SK-N-SH (cell line): Measurements from ENCODE around the gene C11orf52. TPM values are rescaled to one million over a fixed set of nuclear protein-coding genes. Genes with fewer than 3 reads are reported as not detected.

Source experiments
- CTCF ChIA-PET: fragments of 300-600, 350-600 bp; formaldehyde crosslinking; extraction: SDS; loops from one replicate; lab custom pipeline; 2021; lab: Yijun Ruan, JAX
- POLR2A ChIA-PET: fragments of 350-600 bp; sonication (Branson Sonifier 250); formaldehyde crosslinking; extraction: SDS; loops from one replicate; lab custom pipeline; 2020; ENCODE audit warnings: antibody characterized with exemption, inconsistent platforms; lab: Yijun Ruan, JAX
- DNase-seq: peaks from one replicate; pipeline ENCODE4 v3.0.0; 2012
- H2AFZ ChIP-seq: fragments of 200-600 bp; sonication (generic); 2 replicates; pipeline ENCODE4 v1.8.1; 2016; ENCODE audit warnings: antibody characterized with exemption, mild to moderate bottlenecking, low read depth
- H3F3A ChIP-seq: fragments of 200-600 bp; sonication (generic); replicated peaks from 2 replicates; pipeline ENCODE3; 2016; ENCODE audit warnings: antibody characterized with exemption, mild to moderate bottlenecking; ENCODE audit not compliant: insufficient read depth
- H3K27ac ChIP-seq, 2 experiments: fragments of 200-500 bp in 1 of 2; fragments of 200-600 bp in 1 of 2; sonication (Bioruptor generic) in 1 of 2; sonication (generic), shearing (Covaris generic) in 1 of 2; 2 replicates each; pipeline versions ENCODE4 v1.5.1 to v1.6.1; 2014 to 2016; ENCODE audit warnings: low read depth in 2 of 2, inconsistent platforms in 1 of 2, low read length in 1 of 2, mild to moderate bottlenecking in 1 of 2, mixed read lengths in 1 of 2
- H3K27me3 ChIP-seq: fragments of 200-600 bp; sonication (generic), shearing (Covaris generic); 2 replicates; pipeline ENCODE4 v1.6.1; 2016; ENCODE audit warnings: mixed run types; ENCODE audit not compliant: insufficient read depth
- H3K36me3 ChIP-seq, 2 experiments: fragments of 200-500 bp in 1 of 2; fragments of 200-600 bp in 1 of 2; sonication (Bioruptor generic) in 1 of 2; sonication (generic) in 1 of 2; replicated peaks in 1 of 2; 2 replicates each; pipeline versions ENCODE3 to v1.5.1; 2014 to 2016; ENCODE audit warnings: low read length in 1 of 2, mild to moderate bottlenecking in 1 of 2; ENCODE audit not compliant: insufficient read depth in 2 of 2, control insufficient read depth in 1 of 2
- H3K4me1 ChIP-seq, 2 experiments: fragments of 200-500 bp in 1 of 2; fragments of 200-600 bp in 1 of 2; sonication (Bioruptor generic) in 1 of 2; sonication (generic), shearing (Covaris generic) in 1 of 2; 2 replicates each; pipeline versions ENCODE4 v1.5.1 to v1.6.1; 2014 to 2016; ENCODE audit warnings: low read depth in 1 of 2, low read length in 1 of 2, mixed run types in 1 of 2; ENCODE audit not compliant: insufficient read depth in 2 of 2, control insufficient read depth in 1 of 2
- H3K4me2 ChIP-seq: fragments of 200-600 bp; sonication (generic), shearing (Covaris generic); 2 replicates; pipeline ENCODE4 v1.6.1; 2017; ENCODE audit warnings: mixed run types
- H3K4me3 ChIP-seq, 2 experiments: fragments of 200-500 bp in 1 of 2; fragments of 200-600 bp in 1 of 2; sonication (Bioruptor generic) in 1 of 2; sonication (generic), shearing (Covaris generic) in 1 of 2; 2 replicates each; pipeline versions ENCODE4 v1.5.1 to v1.8.1; 2014 to 2016; ENCODE audit warnings: low read depth in 2 of 2, inconsistent platforms in 1 of 2, low read length in 1 of 2, mild to moderate bottlenecking in 1 of 2, mixed read lengths in 1 of 2, moderate library complexity in 1 of 2
- H3K79me2 ChIP-seq: fragments of 200-600 bp; sonication (generic); 2 replicates; pipeline ENCODE4 v1.8.1; 2017; ENCODE audit warnings: mild to moderate bottlenecking; ENCODE audit not compliant: insufficient read depth
- H3K9ac ChIP-seq: fragments of 200-600 bp; sonication (generic); 2 replicates; pipeline ENCODE4 v1.6.1; 2017; ENCODE audit warnings: mixed run types
- H3K9me2 ChIP-seq: fragments of 200-600 bp; sonication (generic); 2 replicates; pipeline ENCODE4 v1.6.1; 2017; ENCODE audit warnings: mixed run types
- H3K9me3 ChIP-seq: fragments of 200-600 bp; sonication (generic); 2 replicates; pipeline ENCODE4 v1.6.1; 2017; ENCODE audit warnings: mixed run types, mild to moderate bottlenecking, moderate library complexity
- H4K20me1 ChIP-seq: fragments of 200-600 bp; sonication (generic); 2 replicates; pipeline ENCODE4 v1.6.1; 2017; ENCODE audit warnings: mild to moderate bottlenecking, mixed run types; ENCODE audit not compliant: insufficient read depth
- ELF1 ChIP-seq: IDR thresholded peaks from 2 replicates; pipeline ENCODE4 v1.4.0; 2012
- EP300 ChIP-seq, 2 experiments: IDR thresholded peaks; 2 replicates each; pipeline versions ENCODE4 v1.4.0 to v1.6.1; 2012; ENCODE audit warnings: borderline replicate concordance in 1 of 2, low read depth in 1 of 2, low read length in 1 of 2
- EZH2phosphoT487 ChIP-seq: fragments of 200-600 bp; sonication (generic); IDR thresholded peaks from 2 replicates; pipeline ENCODE4 v1.6.1; 2017; ENCODE audit warnings: low read depth, mixed run types, mild to moderate bottlenecking, antibody characterized with exemption, moderate library complexity, borderline replicate concordance
- FOSL2 ChIP-seq: IDR thresholded peaks from 2 replicates; pipeline ENCODE4 v1.4.0; 2012; ENCODE audit warnings: low read depth, mild to moderate bottlenecking, moderate library complexity, borderline replicate concordance
- FOXJ3 ChIP-seq: sonication (generic); formaldehyde crosslinking; IDR thresholded peaks from 2 replicates; pipeline ENCODE4 v1.5.1; 2020; ENCODE audit warnings: mild to moderate bottlenecking, missing genetic modification reagents
- FOXM1 ChIP-seq: IDR thresholded peaks from 2 replicates; pipeline ENCODE4 v1.4.0; 2012; ENCODE audit warnings: low read depth, mild to moderate bottlenecking
- JUND ChIP-seq: IDR thresholded peaks from 2 replicates; pipeline ENCODE4 v1.4.0; 2012
- NFIC ChIP-seq: IDR thresholded peaks from 2 replicates; pipeline ENCODE4 v1.4.0; 2012; ENCODE audit warnings: borderline replicate concordance
- POLR2AphosphoS5 ChIP-seq: IDR thresholded peaks from 2 replicates; pipeline ENCODE4 v1.6.1; 2012; ENCODE audit warnings: low read depth, low read length
- RAD21 ChIP-seq: IDR thresholded peaks from 2 replicates; pipeline ENCODE4 v1.6.1; 2012; ENCODE audit warnings: mild to moderate bottlenecking, low read length
- RFX5 ChIP-seq: IDR thresholded peaks from 2 replicates; pipeline ENCODE4 v1.6.1; 2012; ENCODE audit warnings: mild to moderate bottlenecking, improper control_type of control experiment, low read length
- TEAD4 ChIP-seq: IDR thresholded peaks from 2 replicates; pipeline ENCODE4 v1.4.0; 2012; ENCODE audit warnings: mild to moderate bottlenecking, borderline replicate concordance; ENCODE audit not compliant: insufficient read depth
- WGBS: methylation state at CpG from one replicate; pipeline ENCODE4 v1.1.6; 2017; ENCODE audit warnings: low lambda C conversion rate; 5-methylcytosine and 5-hydroxymethylcytosine counted together
- polyA plus RNA-seq, 3 experiments: library from polyadenylated mRNA; depleted of rRNA; stranded (reverse); fragments of >200 nt; gene quantifications; 2 replicates each; pipeline ENCODE4 v1.2.3, GENCODE V29; 2012
- TF ChIP-seq, protein P1 (sequence below): IDR thresholded peaks from 2 replicates; pipeline ENCODE4 v1.6.1; 2012; ENCODE audit warnings: mild to moderate bottlenecking, low read depth, low read length, moderate library complexity
- TF ChIP-seq, protein P2 (sequence below): IDR thresholded peaks from 2 replicates; pipeline ENCODE4; 2012

C11orf52 gene
- polyA plus RNA-seq, 1 of the 3 experiments (the other 2 are of a cell fraction): not detected

DNA sequence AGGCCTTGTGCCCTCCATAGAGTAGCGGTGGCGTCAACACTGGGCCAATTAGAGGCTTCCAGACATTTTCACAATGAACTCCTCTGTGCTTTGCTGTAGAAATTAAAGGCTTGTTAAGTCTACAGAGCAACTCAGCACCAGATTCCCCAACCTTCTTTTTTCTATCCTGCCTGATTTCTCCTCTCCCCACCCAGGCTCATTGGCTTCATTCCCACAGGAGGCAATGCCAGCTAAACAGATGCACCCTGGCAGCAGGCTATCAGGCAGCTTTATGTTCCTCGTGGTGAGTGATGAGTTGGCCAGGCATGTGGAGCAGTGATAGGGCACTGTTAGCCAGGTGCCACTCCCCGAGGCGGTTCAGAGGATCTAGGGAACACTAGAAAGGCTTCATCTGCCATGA is 23.2 kb downstream of the C11orf52 start (continued):
- TF ChIP-seq, protein P1, sequence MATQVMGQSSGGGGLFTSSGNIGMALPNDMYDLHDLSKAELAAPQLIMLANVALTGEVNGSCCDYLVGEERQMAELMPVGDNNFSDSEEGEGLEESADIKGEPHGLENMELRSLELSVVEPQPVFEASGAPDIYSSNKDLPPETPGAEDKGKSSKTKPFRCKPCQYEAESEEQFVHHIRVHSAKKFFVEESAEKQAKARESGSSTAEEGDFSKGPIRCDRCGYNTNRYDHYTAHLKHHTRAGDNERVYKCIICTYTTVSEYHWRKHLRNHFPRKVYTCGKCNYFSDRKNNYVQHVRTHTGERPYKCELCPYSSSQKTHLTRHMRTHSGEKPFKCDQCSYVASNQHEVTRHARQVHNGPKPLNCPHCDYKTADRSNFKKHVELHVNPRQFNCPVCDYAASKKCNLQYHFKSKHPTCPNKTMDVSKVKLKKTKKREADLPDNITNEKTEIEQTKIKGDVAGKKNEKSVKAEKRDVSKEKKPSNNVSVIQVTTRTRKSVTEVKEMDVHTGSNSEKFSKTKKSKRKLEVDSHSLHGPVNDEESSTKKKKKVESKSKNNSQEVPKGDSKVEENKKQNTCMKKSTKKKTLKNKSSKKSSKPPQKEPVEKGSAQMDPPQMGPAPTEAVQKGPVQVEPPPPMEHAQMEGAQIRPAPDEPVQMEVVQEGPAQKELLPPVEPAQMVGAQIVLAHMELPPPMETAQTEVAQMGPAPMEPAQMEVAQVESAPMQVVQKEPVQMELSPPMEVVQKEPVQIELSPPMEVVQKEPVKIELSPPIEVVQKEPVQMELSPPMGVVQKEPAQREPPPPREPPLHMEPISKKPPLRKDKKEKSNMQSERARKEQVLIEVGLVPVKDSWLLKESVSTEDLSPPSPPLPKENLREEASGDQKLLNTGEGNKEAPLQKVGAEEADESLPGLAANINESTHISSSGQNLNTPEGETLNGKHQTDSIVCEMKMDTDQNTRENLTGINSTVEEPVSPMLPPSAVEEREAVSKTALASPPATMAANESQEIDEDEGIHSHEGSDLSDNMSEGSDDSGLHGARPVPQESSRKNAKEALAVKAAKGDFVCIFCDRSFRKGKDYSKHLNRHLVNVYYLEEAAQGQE: no peak
- TF ChIP-seq NFIC (peak; percentile 61), FOXJ3 (CRISPR knock-in tag) (no peak), POLR2AphosphoS5 (no peak), RAD21 (no peak), TEAD4 (no peak), EZH2phosphoT487 (no peak), EP300 (IDR thresholded peaks at IDR 0.05; ENCODE audit: borderline replicate concordance in 1 of 2, low read depth in 1 of 2, low read length in 1 of 2) (0 out of 4 replicates have a peak, but pooled peaks of 1 of the 2 experiments have one; percentile 30), FOXM1 (no peak), ELF1 (no peak)

DNA sequence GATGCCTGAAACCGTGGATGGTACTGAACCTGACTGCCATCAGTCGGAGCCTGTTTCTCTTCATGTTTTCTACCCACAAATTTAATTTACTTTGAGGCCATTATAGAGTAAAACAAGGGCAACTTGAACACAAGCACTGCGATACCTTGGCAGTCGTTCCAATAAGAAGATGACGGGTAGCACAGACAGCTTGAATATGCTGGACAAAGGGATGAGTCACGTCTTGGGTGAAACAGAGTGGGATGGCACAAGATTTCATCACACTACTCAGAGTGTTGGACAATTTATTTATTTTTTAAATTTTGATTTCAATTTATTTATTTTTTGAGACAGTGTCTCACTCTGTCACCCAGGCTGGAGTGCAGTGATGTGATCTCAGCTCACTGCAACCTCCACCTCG is 24.1 kb downstream of the C11orf52 start:
- Histone ChIP-seq H3K79me2 (peaks cover 57% of the 10 kb centered on the region; the same call in 1 of the 2 replicates), H3K36me3 (no peaks in the 10 kb centered on the region), H3K4me2 (no peak overlapping the region), H3K27ac (peak overlapping the region in 1 of 2 experiments; percentile 96; a peak in 2 of 4 replicates), H3K9me3 (no peaks in the 10 kb centered on the region), H3F3A (peaks cover 56% of the 10 kb centered on the region), H3K4me1 (peaks cover 45 to 64% of the 10 kb centered on the region in 2 experiments), H3K27me3 (no peaks in the 10 kb centered on the region), H3K9me2 (no peaks in the 10 kb centered on the region), H3K9ac (peak overlapping the region; percentile 24; the same call in 1 of the 2 replicates), H4K20me1 (no peaks in the 10 kb centered on the region), H2AFZ (no peak overlapping the region), H3K4me3 (no peak overlapping the region)
- WGBS: 69% methylated on average over 7 of the region's 7 CpGs
- ChIA-PET POLR2A (no interaction called here), CTCF (interaction anchor here (1.0 to 1.9 kb wide), 4 partner anchors 11 to 39 kb away, joined by 3 to 7 read pairs (median 5); no protein-coding TSS in a partner anchor)
- TF ChIP-seq, protein P2, sequence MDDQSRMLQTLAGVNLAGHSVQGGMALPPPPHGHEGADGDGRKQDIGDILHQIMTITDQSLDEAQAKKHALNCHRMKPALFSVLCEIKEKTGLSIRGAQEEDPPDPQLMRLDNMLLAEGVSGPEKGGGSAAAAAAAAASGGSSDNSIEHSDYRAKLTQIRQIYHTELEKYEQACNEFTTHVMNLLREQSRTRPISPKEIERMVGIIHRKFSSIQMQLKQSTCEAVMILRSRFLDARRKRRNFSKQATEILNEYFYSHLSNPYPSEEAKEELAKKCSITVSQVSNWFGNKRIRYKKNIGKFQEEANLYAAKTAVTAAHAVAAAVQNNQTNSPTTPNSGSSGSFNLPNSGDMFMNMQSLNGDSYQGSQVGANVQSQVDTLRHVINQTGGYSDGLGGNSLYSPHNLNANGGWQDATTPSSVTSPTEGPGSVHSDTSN: peak; percentile 26; the same call in 1 of the 2 replicates
- TF ChIP-seq POLR2AphosphoS5 (no peak), RFX5 (no peak), JUND (peak; percentile 31; the same call in 1 of the 2 replicates), FOSL2 (peak; percentile 49; the same call in 1 of the 2 replicates)
- no peak for DNase-seq
